Uterus (tissue), 2 donors: ENCODE measurements around the gene GM2A.

Source experiments
- CTCF ChIP-seq, 4 experiments: fragments of 200-600 bp in 2 of 4; fragments of 450-650 bp in 2 of 4; sonication (generic) in 2 of 4; IDR thresholded peaks; one replicate each; pipeline ENCODE4 v1.5.1; 2016 to 2019; ENCODE audit warnings: antibody characterized with exemption in 4 of 4, mild to moderate bottlenecking in 2 of 4, moderate library complexity in 1 of 4
- POLR2A ChIP-seq, 2 donors: fragments of 450-650 bp; IDR thresholded peaks; one replicate each; pipeline ENCODE4 v1.6.1; 2016; ENCODE audit warnings: antibody characterized with exemption in 2 of 2, mild to moderate bottlenecking in 1 of 2, moderate library complexity in 1 of 2

GRCh38 chr5:151262532-151262931 is 9.5 kb downstream of the GM2A start:
- no peak for TF ChIP-seq CTCF (IDR thresholded peaks at IDR 0.05)
- no peak for TF ChIP-seq POLR2A (IDR thresholded peaks at IDR 0.05)
